Measurements from ENCODE around the gene ARFGEF3.

GRCh38 chr6:138287144-138287955 lies 125.6 kb downstream of the ARFGEF3 start:
- no peak for TF ChIP-seq REST (IDR thresholded peaks at IDR 0.05; ENCODE audit: insufficient read depth in 1 of 2, low read depth in 2 of 2, low read length in 2 of 2)
- TF ChIP-seq POLR2AphosphoS5 (IDR thresholded peaks at IDR 0.05; ENCODE audit: low read depth, low read length) = no peak
- TF ChIP-seq TAF1 (IDR thresholded peaks at IDR 0.05; ENCODE audit: borderline replicate concordance, insufficient read depth, low read length) = no peak
- TF ChIP-seq SIN3A (IDR thresholded peaks at IDR 0.05; ENCODE audit: borderline replicate concordance, insufficient read depth, low read length) = no peak
